Fibroblast of the aortic adventitia (primary cell): ENCODE data around the gene MTMR1. TPM values are rescaled to one million over a fixed set of nuclear protein-coding genes. Genes with fewer than 3 reads are reported as not detected.

Source experiments
- DNase-seq: peaks from one replicate; pipeline ENCODE4 v3.0.0-alpha.2; 2010; ENCODE audit warnings: low read depth
- H3K4me3 ChIP-seq: 2 replicates; pipeline ENCODE4 v1.5.1; 2011; ENCODE audit warnings: low read depth, mild to moderate bottlenecking, control low read depth, low read length, moderate library complexity
- CTCF ChIP-seq: IDR thresholded peaks from 2 replicates; pipeline ENCODE4 v1.5.1; 2011; ENCODE audit warnings: mild to moderate bottlenecking, low read length, control low read depth, inconsistent platforms; ENCODE audit not compliant: insufficient read depth
- total RNA-seq: library from RNA; depleted of rRNA; stranded (reverse); fragments of >200 nt; gene quantifications from 2 replicates; pipeline ENCODE4 v1.2.3, GENCODE V29; 2012; ENCODE audit warnings: low replicate concordance

The MTMR1 gene
- total RNA-seq, 1 donor, result 21.6 TPM

GRCh38 chrX:150696331-150696730, 3.1 kb downstream of the MTMR1 start:
- no peak for DNase-seq
- H3K4me3 ChIP-seq, result no peak overlapping the region
- no peak for TF ChIP-seq CTCF

- TF ChIP-seq CTCF, result no peak
- DNase-seq, result no peak
- no peak overlapping the region for H3K4me3 ChIP-seq
Observed at GRCh38 chrX:150696866-150697265, 3.7 kb downstream of the MTMR1 start.

- no peak for TF ChIP-seq CTCF
- no peak overlapping the region for H3K4me3 ChIP-seq
Observed at GRCh38 chrX:150697641-150698040, 4.4 kb downstream of the MTMR1 start.

GRCh38 chrX:150698981-150699380, 5.8 kb downstream of the MTMR1 start:
- no peak for DNase-seq
- no peak for TF ChIP-seq CTCF
- no peak overlapping the region for H3K4me3 ChIP-seq

More at GRCh38 chrX:150697641-150698040, 4.4 kb downstream of the MTMR1 start:
- no peak for DNase-seq

- TF ChIP-seq CTCF, result no peak
- DNase-seq, result no peak
- no peak overlapping the region for H3K4me3 ChIP-seq
Observed at GRCh38 chrX:150700107-150700506, 6.9 kb downstream of the MTMR1 start.

- no peak for DNase-seq
- no peak for TF ChIP-seq CTCF
- no peak overlapping the region for H3K4me3 ChIP-seq
Observed at GRCh38 chrX:150701377-150701776, 8.2 kb downstream of the MTMR1 start.

GRCh38 chrX:150702966-150703694, 9.9 kb downstream of the MTMR1 start:
- TF ChIP-seq CTCF, result no peak
- H3K4me3 ChIP-seq, result no peak overlapping the region
- no peak for DNase-seq
